Measurements from ENCODE around the gene SOX3. TPM values are rescaled to one million over a fixed set of nuclear protein-coding genes. Genes with fewer than 3 reads are reported as not detected.

SOX3 gene
- total RNA-seq, 6 experiments from 2014 or later, result not detected

GRCh38 chrX:140524556-140524955, 19.7 kb upstream of the SOX3 start:
- Histone ChIP-seq H3K4me1 (no peaks in the 10 kb centered on the region), H3K4me3 (no peak overlapping the region), H3K27me3 (peaks cover 0 to 7% of the 10 kb centered on the region in 2 donors), H3K27ac (no peak overlapping the region), H3K9me3 (no peaks in the 10 kb centered on the region), H3K36me3 (no peaks in the 10 kb centered on the region)
- ATAC-seq (no peak), DNase-seq (no peak)
- intact Hi-C loops (cut with DNase I), result no loop called here
- 6% methylated on average over 2 of the region's 2 CpGs for WGBS (ENCODE audit: insufficient coverage, low coverage, low lambda C conversion rate, missing lambda C conversion rate)
- TF ChIP-seq CTCF (IDR thresholded peaks at IDR 0.05) (no peak), POLR2A (IDR thresholded peaks at IDR 0.05) (no peak)

GRCh38 chrX:140521393-140521792, 16.5 kb upstream of the SOX3 start:
- Histone ChIP-seq H3K27ac (no peak overlapping the region), H3K9me3 (no peaks in the 10 kb centered on the region), H3K27me3 (peaks cover 0 to 12% of the 10 kb centered on the region in 2 donors), H3K4me3 (no peak overlapping the region), H3K4me1 (no peaks in the 10 kb centered on the region), H3K36me3 (no peaks in the 10 kb centered on the region)
- intact Hi-C loops (cut with DNase I), result no loop called here
- ATAC-seq (no peak), DNase-seq (no peak)
- WGBS (ENCODE audit: insufficient coverage, low coverage, low lambda C conversion rate, missing lambda C conversion rate), result 21% methylated on average over 5 of the region's 5 CpGs
- TF ChIP-seq POLR2A (IDR thresholded peaks at IDR 0.05), result no peak
- TF ChIP-seq CTCF (IDR thresholded peaks at IDR 0.05), result no peak

GRCh38 chrX:140514554-140514953, 9.7 kb upstream of the SOX3 start:
- ATAC-seq (no peak), DNase-seq (no peak)
- H3K4me3 ChIP-seq, result no peak overlapping the region
- H3K4me1 ChIP-seq, result no peaks in the 10 kb centered on the region
- WGBS (ENCODE audit: insufficient coverage, low coverage, low lambda C conversion rate, missing lambda C conversion rate), result 44% methylated on average over 1 of the region's 1 CpG
- TF ChIP-seq POLR2A (IDR thresholded peaks at IDR 0.05) (no peak), CTCF (IDR thresholded peaks at IDR 0.05) (no peak)
- H3K9me3 ChIP-seq, result no peaks in the 10 kb centered on the region
- no peaks in the 10 kb centered on the region for H3K36me3 ChIP-seq
- no peak overlapping the region for H3K27ac ChIP-seq
- peaks cover 0 to 40% of the 10 kb centered on the region in 2 donors for H3K27me3 ChIP-seq
- intact Hi-C loops (cut with DNase I), result no loop called here

- no peak overlapping the region for H3K4me3 ChIP-seq
- no peaks in the 10 kb centered on the region for H3K36me3 ChIP-seq
- TF ChIP-seq POLR2A (IDR thresholded peaks at IDR 0.05) (no peak), CTCF (IDR thresholded peaks at IDR 0.05) (no peak)
- no peak overlapping the region for H3K27ac ChIP-seq
- H3K4me1 ChIP-seq, result no peaks in the 10 kb centered on the region
- 54% methylated on average over 15 of the region's 42 CpGs for WGBS (ENCODE audit: insufficient coverage, low coverage, low lambda C conversion rate, missing lambda C conversion rate)
- no peaks in the 10 kb centered on the region for H3K9me3 ChIP-seq
- ATAC-seq (no peak), DNase-seq (no peak)
- H3K27me3 ChIP-seq, result peaks cover 0 to 55% of the 10 kb centered on the region in 2 donors
- intact Hi-C loops (cut with DNase I), result no loop called here
These were observed 6.0 kb upstream of the SOX3 start for GRCh38 chrX:140510895-140511295.

- Histone ChIP-seq H3K27ac (no peak overlapping the region), H3K4me1 (no peaks in the 10 kb centered on the region), H3K36me3 (no peaks in the 10 kb centered on the region), H3K27me3 (peaks cover 0 to 52% of the 10 kb centered on the region in 2 donors), H3K4me3 (no peak overlapping the region), H3K9me3 (no peaks in the 10 kb centered on the region)
- DNase-seq (no peak), ATAC-seq (no peak)
- intact Hi-C loops (cut with DNase I), result no loop called here
- WGBS (ENCODE audit: insufficient coverage, low coverage, low lambda C conversion rate, missing lambda C conversion rate), result 18% methylated on average over 12 of the region's 12 CpGs
- no peak for TF ChIP-seq CTCF (IDR thresholded peaks at IDR 0.05)
- TF ChIP-seq POLR2A (IDR thresholded peaks at IDR 0.05), result no peak
These were observed 5.4 kb upstream of the SOX3 start for GRCh38 chrX:140510306-140510676.

Measured in right lobe of liver (tissue), 6 donors.